ENCODE data around the gene COMMD9. TPM values are rescaled to one million over a fixed set of nuclear protein-coding genes. Genes with fewer than 3 reads are reported as not detected.
"Not testable (repeated sequence)": the region's sequence is repeated elsewhere in the genome, so short reads cannot be mapped to it uniquely, and the experiment has no call there.

COMMD9 gene
- total and polyA plus RNA-seq, 2 experiments from 2014 or later = 50.3 to 95.3 TPM

DNA sequence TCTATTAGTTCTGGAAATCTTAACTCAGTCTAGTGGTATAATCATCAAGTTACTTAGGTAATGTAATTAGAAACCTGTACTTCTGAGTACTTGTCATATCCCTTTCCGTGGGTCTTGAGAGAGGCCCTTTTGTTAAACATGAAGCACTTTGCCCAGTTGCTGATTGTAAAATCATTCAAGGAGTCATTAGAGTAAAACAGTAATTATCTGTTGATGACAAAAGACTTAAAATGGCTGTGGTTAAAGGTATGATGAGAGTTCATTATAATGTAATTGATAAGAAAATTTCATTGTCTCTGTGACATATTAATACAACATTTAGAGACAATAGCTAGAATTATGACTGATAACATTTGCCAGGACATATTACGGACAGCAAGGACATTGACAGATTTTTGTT, 41.2 kb upstream of the COMMD9 start:
- H2AFZ ChIP-seq = no peak overlapping the region
- WGBS (ENCODE audit: low lambda C conversion rate, missing lambda C conversion rate) = 49% methylated on average over 2 of the region's 2 CpGs
- H3K9me3 ChIP-seq (ENCODE audit: low read depth) = no peaks in the 10 kb centered on the region
- no peaks in the 10 kb centered on the region for H4K20me1 ChIP-seq (ENCODE audit: insufficient read depth, poor library complexity, severe bottlenecking)
- no peaks in the 10 kb centered on the region for H3K79me2 ChIP-seq
- no peak for DNase-seq (ENCODE audit: low spot score)
- H3K9me2 ChIP-seq (replicated peaks; ENCODE audit: insufficient read depth) = no peaks in the 10 kb centered on the region
- H3K36me3 ChIP-seq (replicated peaks; ENCODE audit: insufficient read depth, low read depth) = no peaks in the 10 kb centered on the region
- H3K27me3 ChIP-seq = no peaks in the 10 kb centered on the region
- peaks cover 7% of the 10 kb centered on the region for H3K4me1 ChIP-seq (ENCODE audit: insufficient read depth)
- H3K4me2 ChIP-seq = no peak overlapping the region
- H3K4me3 ChIP-seq = no peak overlapping the region
- H3K27ac ChIP-seq = peak overlapping the region; percentile 46
- TF ChIP-seq, protein P1, sequence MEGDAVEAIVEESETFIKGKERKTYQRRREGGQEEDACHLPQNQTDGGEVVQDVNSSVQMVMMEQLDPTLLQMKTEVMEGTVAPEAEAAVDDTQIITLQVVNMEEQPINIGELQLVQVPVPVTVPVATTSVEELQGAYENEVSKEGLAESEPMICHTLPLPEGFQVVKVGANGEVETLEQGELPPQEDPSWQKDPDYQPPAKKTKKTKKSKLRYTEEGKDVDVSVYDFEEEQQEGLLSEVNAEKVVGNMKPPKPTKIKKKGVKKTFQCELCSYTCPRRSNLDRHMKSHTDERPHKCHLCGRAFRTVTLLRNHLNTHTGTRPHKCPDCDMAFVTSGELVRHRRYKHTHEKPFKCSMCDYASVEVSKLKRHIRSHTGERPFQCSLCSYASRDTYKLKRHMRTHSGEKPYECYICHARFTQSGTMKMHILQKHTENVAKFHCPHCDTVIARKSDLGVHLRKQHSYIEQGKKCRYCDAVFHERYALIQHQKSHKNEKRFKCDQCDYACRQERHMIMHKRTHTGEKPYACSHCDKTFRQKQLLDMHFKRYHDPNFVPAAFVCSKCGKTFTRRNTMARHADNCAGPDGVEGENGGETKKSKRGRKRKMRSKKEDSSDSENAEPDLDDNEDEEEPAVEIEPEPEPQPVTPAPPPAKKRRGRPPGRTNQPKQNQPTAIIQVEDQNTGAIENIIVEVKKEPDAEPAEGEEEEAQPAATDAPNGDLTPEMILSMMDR (IDR thresholded peaks at IDR 0.05; ENCODE audit: poor library complexity) = no peak
- no peak for TF ChIP-seq EZH2phosphoT487 (IDR thresholded peaks at IDR 0.05; ENCODE audit: low read depth, severe bottlenecking, unreplicated experiment)

DNA sequence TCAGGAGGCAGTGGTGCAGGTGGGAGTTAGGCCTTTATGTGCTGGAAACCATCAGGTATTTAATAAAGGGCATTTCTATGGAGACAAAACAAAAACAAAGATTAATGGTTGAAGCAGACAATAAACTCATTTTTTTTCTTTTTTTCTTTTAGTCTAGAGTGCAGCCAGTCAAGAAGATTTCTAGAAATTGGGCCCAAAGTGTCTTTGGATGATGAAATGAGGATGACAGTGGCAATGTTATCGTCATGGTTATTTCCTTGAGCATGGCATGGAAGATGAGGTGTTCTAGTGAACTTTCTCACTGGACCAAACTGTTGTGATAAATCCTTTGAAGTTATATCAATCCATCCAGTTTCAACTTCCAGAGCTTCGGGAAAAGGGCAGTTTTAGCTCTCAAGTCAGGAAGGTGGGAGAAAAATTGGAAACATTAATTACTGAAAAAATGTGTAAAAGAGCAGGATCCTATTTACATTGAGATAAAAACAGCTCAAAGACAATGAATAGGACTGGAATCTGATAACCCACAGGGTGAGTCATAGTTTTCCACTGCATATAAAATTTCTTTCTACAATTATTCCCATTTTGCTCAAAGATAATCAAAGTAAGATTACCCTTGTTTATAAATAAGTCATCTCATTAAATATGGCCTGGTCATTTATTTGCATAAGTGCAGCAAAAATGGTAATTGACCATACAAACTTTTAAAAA, 39.9 kb upstream of the COMMD9 start:
- H3K79me2 ChIP-seq = no peaks in the 10 kb centered on the region
- H3K4me3 ChIP-seq = no peak overlapping the region
- H3K36me3 ChIP-seq (replicated peaks; ENCODE audit: insufficient read depth, low read depth) = no peaks in the 10 kb centered on the region
- no peak overlapping the region for H2AFZ ChIP-seq
- H3K4me2 ChIP-seq = no peak overlapping the region
- H4K20me1 ChIP-seq (ENCODE audit: insufficient read depth, poor library complexity, severe bottlenecking) = no peaks in the 10 kb centered on the region
- no peaks in the 10 kb centered on the region for H3K9me3 ChIP-seq (ENCODE audit: low read depth)
- 83% methylated on average over 2 of the region's 2 CpGs for WGBS (ENCODE audit: low lambda C conversion rate, missing lambda C conversion rate)
- peaks cover 7% of the 10 kb centered on the region for H3K4me1 ChIP-seq (ENCODE audit: insufficient read depth)
- H3K27ac ChIP-seq = peak overlapping the region; percentile 46
- no peaks in the 10 kb centered on the region for H3K27me3 ChIP-seq
- DNase-seq (ENCODE audit: low spot score) = no peak
- no peak for TF ChIP-seq EZH2phosphoT487 (IDR thresholded peaks at IDR 0.05; ENCODE audit: low read depth, severe bottlenecking, unreplicated experiment)
- no peak for TF ChIP-seq EZH2 (IDR thresholded peaks at IDR 0.05; ENCODE audit: borderline replicate concordance)
- TF ChIP-seq, protein P1 (IDR thresholded peaks at IDR 0.05; ENCODE audit: poor library complexity) = no peak
- H3K9me2 ChIP-seq (replicated peaks; ENCODE audit: insufficient read depth) = no peaks in the 10 kb centered on the region

DNA sequence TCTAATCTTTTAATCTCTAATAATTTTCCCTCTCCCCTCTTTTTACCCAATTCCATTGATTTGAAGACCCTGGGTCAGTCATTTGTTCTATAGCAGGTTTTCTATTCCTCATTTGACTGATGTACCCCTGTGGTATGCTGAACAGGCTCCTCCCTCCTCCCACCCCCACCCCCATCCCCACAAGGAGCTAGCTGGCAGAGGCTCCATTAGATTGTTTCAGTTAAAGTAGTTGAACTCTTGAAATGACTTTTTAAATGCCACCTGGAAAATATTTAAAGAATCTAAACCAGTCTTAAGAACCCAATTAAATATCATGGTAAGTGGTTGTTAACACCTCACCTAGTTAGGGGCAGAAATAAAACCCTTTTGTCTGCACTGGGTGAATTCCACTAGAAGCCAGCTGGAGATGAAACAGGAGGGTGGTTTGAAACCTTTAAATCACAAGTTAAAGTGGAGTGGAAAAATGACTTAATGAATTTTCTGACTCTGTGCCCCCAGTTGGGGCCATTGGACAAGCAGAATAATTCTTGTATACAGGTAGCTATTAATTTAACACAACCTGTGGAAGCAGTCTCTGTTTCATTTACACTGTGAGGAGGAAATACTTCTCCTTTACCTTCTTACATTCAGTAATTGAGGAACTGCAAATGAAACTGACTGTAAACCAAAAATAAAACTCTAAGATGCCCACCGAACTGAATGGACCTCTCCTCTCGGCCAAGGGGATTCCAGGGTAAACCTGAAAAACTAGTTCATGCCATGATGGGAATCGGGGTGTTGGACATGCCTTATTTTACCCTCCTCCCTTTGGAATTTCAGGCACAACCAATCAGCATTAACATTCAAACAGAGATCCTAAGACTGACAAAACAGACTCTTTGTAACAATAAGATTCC, 37.5 kb upstream of the COMMD9 start:
- no peaks in the 10 kb centered on the region for H3K79me2 ChIP-seq
- no peaks in the 10 kb centered on the region for H3K9me3 ChIP-seq (ENCODE audit: low read depth)
- peaks cover 7% of the 10 kb centered on the region for H3K4me1 ChIP-seq (ENCODE audit: insufficient read depth)
- 44% methylated on average over 3 of the region's 3 CpGs for WGBS (ENCODE audit: low lambda C conversion rate, missing lambda C conversion rate)
- no peak overlapping the region for H3K27ac ChIP-seq
- no peaks in the 10 kb centered on the region for H3K27me3 ChIP-seq
- H2AFZ ChIP-seq = no peak overlapping the region
- H3K36me3 ChIP-seq (replicated peaks; ENCODE audit: insufficient read depth, low read depth) = no peaks in the 10 kb centered on the region
- TF ChIP-seq, protein P1 (IDR thresholded peaks at IDR 0.05; ENCODE audit: poor library complexity) = no peak
- no peak for TF ChIP-seq EZH2phosphoT487 (IDR thresholded peaks at IDR 0.05; ENCODE audit: low read depth, severe bottlenecking, unreplicated experiment)
- TF ChIP-seq EZH2 (IDR thresholded peaks at IDR 0.05; ENCODE audit: borderline replicate concordance) = no peak
- no peaks in the 10 kb centered on the region for H4K20me1 ChIP-seq (ENCODE audit: insufficient read depth, poor library complexity, severe bottlenecking)
- H3K4me3 ChIP-seq = no peak overlapping the region
- H3K9me2 ChIP-seq (replicated peaks; ENCODE audit: insufficient read depth) = no peaks in the 10 kb centered on the region
- no peak overlapping the region for H3K4me2 ChIP-seq
- no peak for DNase-seq (ENCODE audit: low spot score)

DNA sequence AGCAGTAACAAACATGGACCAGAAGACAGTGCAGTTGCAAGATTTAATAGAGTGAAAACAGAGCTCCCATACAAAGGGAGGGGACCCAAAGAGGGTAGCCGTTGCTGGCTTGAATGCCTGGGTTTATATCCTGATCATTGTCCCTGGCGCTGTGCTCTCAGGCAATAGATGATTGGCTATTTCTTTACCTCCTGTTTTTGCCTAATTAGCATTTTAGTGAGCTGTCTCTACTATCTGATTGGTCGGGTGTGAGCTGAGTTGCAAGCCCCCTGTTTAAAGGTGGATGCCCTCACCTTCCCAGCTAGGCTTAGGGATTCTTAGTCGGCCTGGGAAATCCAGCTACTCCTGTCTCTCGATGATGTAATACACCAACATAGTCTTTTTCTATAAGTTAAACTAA, 36.2 kb upstream of the COMMD9 start:
- H3K4me2 ChIP-seq; H3K9me2 ChIP-seq (replicated peaks; ENCODE audit: insufficient read depth); H3K36me3 ChIP-seq (replicated peaks; ENCODE audit: insufficient read depth, low read depth); DNase-seq (ENCODE audit: low spot score); H3K79me2 ChIP-seq; H3K27ac ChIP-seq; H2AFZ ChIP-seq; H4K20me1 ChIP-seq (ENCODE audit: insufficient read depth, poor library complexity, severe bottlenecking); H3K4me3 ChIP-seq; H3K27me3 ChIP-seq; H3K9me3 ChIP-seq (ENCODE audit: low read depth); H3K4me1 ChIP-seq (ENCODE audit: insufficient read depth): not testable (repeated sequence)
- 90% methylated on average over 5 of the region's 5 CpGs for WGBS (ENCODE audit: low lambda C conversion rate, missing lambda C conversion rate)

DNA sequence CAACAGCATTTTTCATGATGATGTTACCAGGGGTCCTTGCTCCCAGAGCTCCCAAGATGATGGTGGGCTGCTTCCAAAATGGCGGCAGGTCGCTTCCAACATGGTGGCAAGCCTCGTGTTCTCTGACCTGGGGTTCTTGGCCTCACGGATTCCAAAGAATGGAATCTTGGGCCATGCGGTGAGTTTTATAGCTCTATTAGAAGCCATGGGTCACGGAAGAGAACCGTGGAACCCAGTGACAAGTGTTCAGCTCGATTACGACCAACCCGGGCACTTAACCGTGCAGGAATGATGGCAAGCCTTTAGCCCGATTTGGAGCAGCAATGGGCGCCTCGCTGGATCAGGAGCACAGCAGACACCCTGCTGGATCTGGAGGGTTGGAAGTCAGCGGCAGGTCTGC, 35.7 kb upstream of the COMMD9 start:
- not testable (repeated sequence) for H3K9me3 ChIP-seq (ENCODE audit: low read depth); H3K36me3 ChIP-seq (replicated peaks; ENCODE audit: insufficient read depth, low read depth); H4K20me1 ChIP-seq (ENCODE audit: insufficient read depth, poor library complexity, severe bottlenecking); H2AFZ ChIP-seq; H3K4me3 ChIP-seq; H3K4me1 ChIP-seq (ENCODE audit: insufficient read depth); H3K4me2 ChIP-seq; H3K9me2 ChIP-seq (replicated peaks; ENCODE audit: insufficient read depth); DNase-seq (ENCODE audit: low spot score); H3K79me2 ChIP-seq; H3K27me3 ChIP-seq; H3K27ac ChIP-seq
- 96% methylated on average over 15 of the region's 15 CpGs for WGBS (ENCODE audit: low lambda C conversion rate, missing lambda C conversion rate)

Data from hepatocyte (in vitro differentiated cells).